Esophagus squamous epithelium (tissue), 5 donors: ENCODE data around the gene DYRK1A. TPM values are rescaled to one million over a fixed set of nuclear protein-coding genes. Genes with fewer than 3 reads are reported as not detected.

Experiments used
- DNase-seq: peaks from one replicate; lab custom pipeline; 2025; lab: John Stamatoyannopoulos, UW
- H3K27ac ChIP-seq, 4 donors: fragments of 200-600 bp; sonication (generic); one replicate each; pipeline ENCODE4 v1.5.1; 2016 to 2019; ENCODE audit warnings: mild to moderate bottlenecking in 1 of 4
- H3K27me3 ChIP-seq, 4 donors: fragments of 200-600 bp; sonication (generic); 1 replicate in 3 of 4; 2 replicates in 1 of 4; pipeline versions ENCODE4 v1.5.1 to v1.6.0; 2017 to 2021; ENCODE audit warnings: antibody characterized with exemption in 1 of 4
- H3K36me3 ChIP-seq, 3 donors: fragments of 200-600 bp; sonication (generic); one replicate each; pipeline ENCODE4 v1.5.1; 2016 to 2019
- H3K4me1 ChIP-seq, 3 donors: fragments of 200-600 bp; sonication (generic); one replicate each; pipeline ENCODE4 v1.5.1; 2017 to 2019
- H3K4me3 ChIP-seq, 4 donors: fragments of 200-600 bp; sonication (generic); 1 replicate in 3 of 4; 2 replicates in 1 of 4; pipeline ENCODE4 v1.5.1; 2016 to 2019; ENCODE audit warnings: mild to moderate bottlenecking in 2 of 4, moderate library complexity in 1 of 4
- H3K9me3 ChIP-seq, 3 donors: fragments of 200-600 bp; sonication (generic); one replicate each; pipeline ENCODE4 v1.5.1; 2016 to 2019
- CTCF ChIP-seq, 6 experiments: fragments of 450-650 bp in 4 of 6; fragments of 200-600 bp in 2 of 6; sonication (generic) in 2 of 6; IDR thresholded peaks; one replicate each; pipeline ENCODE4 v1.5.1; 2016 to 2019; ENCODE audit warnings: antibody characterized with exemption in 6 of 6, mild to moderate bottlenecking in 4 of 6, moderate library complexity in 4 of 6
- POLR2A ChIP-seq, 4 donors: fragments of 450-650 bp; IDR thresholded peaks; one replicate each; pipeline ENCODE4 v1.6.1; 2017; ENCODE audit warnings: antibody characterized with exemption in 4 of 4, mild to moderate bottlenecking in 4 of 4, moderate library complexity in 3 of 4
- WGBS, 2 donors: methylation state at CpG; one replicate each; pipeline ENCODE4 v1.1.5; 2018; 5-methylcytosine and 5-hydroxymethylcytosine counted together
- intact Hi-C: fragments of 100-400 bp; cut with DNase I; formaldehyde crosslinking; loops from one replicate; pipeline ENCODE4 v1.15.0; 2022
- total RNA-seq, 4 donors: library from RNA; depleted of rRNA; stranded (reverse); fragments of >200 nt; gene quantifications; one replicate each; pipeline ENCODE4 v1.1.0, GENCODE V29; 2016
- donor health status: DM: yes; HTN: yes; CAD: no.

The DYRK1A gene
- total RNA-seq, 4 donors from 2014 or later, result 37.8 to 61.0 (median 45.4) TPM

- Histone ChIP-seq H3K4me3 (no peak overlapping the region), H3K9me3 (no peaks in the 10 kb centered on the region), H3K27me3 (no peaks in the 10 kb centered on the region), H3K4me1 (peaks cover 5 to 26% (median 6%) of the 10 kb centered on the region in 3 donors), H3K36me3 (peaks cover 0 to 37% (median 0%) of the 10 kb centered on the region in 3 donors), H3K27ac (no peak overlapping the region)
- no peak for DNase-seq
- TF ChIP-seq CTCF (IDR thresholded peaks at IDR 0.05) (no peak), POLR2A (IDR thresholded peaks at IDR 0.05) (no peak)
- intact Hi-C loops, result no loop called here
- WGBS, 2 donors, result 90 to 95% methylated on average over 2 of the region's 2 CpGs
Measured at GRCh38 chr21:37425684-37426083, 59.1 kb downstream of the DYRK1A start.

GRCh38 chr21:37427221-37427620 is 60.6 kb downstream of the DYRK1A start:
- Histone ChIP-seq H3K4me1 (peaks cover 12 to 38% (median 12%) of the 10 kb centered on the region in 3 donors), H3K27me3 (no peaks in the 10 kb centered on the region), H3K27ac (no peak overlapping the region), H3K36me3 (peaks cover 0 to 29% (median 0%) of the 10 kb centered on the region in 3 donors), H3K9me3 (no peaks in the 10 kb centered on the region), H3K4me3 (no peak overlapping the region)
- intact Hi-C loops, result no loop called here
- no peak for DNase-seq
- WGBS, 2 donors, result 75 to 77% methylated on average over 6 of the region's 6 CpGs
- no peak for TF ChIP-seq POLR2A (IDR thresholded peaks at IDR 0.05)
- no peak for TF ChIP-seq CTCF (IDR thresholded peaks at IDR 0.05)

- Histone ChIP-seq H3K9me3 (no peaks in the 10 kb centered on the region), H3K4me3 (no peak overlapping the region), H3K27me3 (no peaks in the 10 kb centered on the region), H3K4me1 (peaks cover 12 to 37% (median 12%) of the 10 kb centered on the region in 3 donors), H3K27ac (no peak overlapping the region), H3K36me3 (peaks cover 0 to 16% (median 0%) of the 10 kb centered on the region in 3 donors)
- TF ChIP-seq CTCF (IDR thresholded peaks at IDR 0.05) (no peak), POLR2A (IDR thresholded peaks at IDR 0.05) (no peak)
- 85 to 91% methylated on average over 7 of the region's 7 CpGs for WGBS, 2 donors
- intact Hi-C loops, result no loop called here
- DNase-seq, result no peak
Measured at GRCh38 chr21:37429356-37429755, 62.8 kb downstream of the DYRK1A start.

- Histone ChIP-seq H3K27ac (peak overlapping the region in 3 of 4 donors; percentile 43 to 71 (median 58)), H3K4me3 (no peak overlapping the region), H3K36me3 (peaks cover 0 to 16% (median 0%) of the 10 kb centered on the region in 3 donors), H3K27me3 (no peaks in the 10 kb centered on the region), H3K4me1 (peaks cover 14 to 40% (median 20%) of the 10 kb centered on the region in 3 donors), H3K9me3 (no peaks in the 10 kb centered on the region)
- no peak for DNase-seq
- intact Hi-C loops, result no loop called here
- WGBS, 2 donors, result 48 to 52% methylated on average over 6 of the region's 6 CpGs
- TF ChIP-seq CTCF (IDR thresholded peaks at IDR 0.05), result no peak
- TF ChIP-seq POLR2A (IDR thresholded peaks at IDR 0.05), result no peak
Measured at GRCh38 chr21:37430184-37430821, 63.7 kb downstream of the DYRK1A start.

GRCh38 chr21:37431243-37431642 is 64.7 kb downstream of the DYRK1A start:
- no peak for DNase-seq
- H3K27me3 ChIP-seq, result no peaks in the 10 kb centered on the region
- intact Hi-C loops, result no loop called here
- peak overlapping the region in 3 of 4 donors; percentile 43 to 71 (median 58) for H3K27ac ChIP-seq
- peaks cover 0 to 9% (median 0%) of the 10 kb centered on the region in 3 donors for H3K36me3 ChIP-seq
- H3K9me3 ChIP-seq, result no peaks in the 10 kb centered on the region
- peaks cover 22 to 49% (median 25%) of the 10 kb centered on the region in 3 donors for H3K4me1 ChIP-seq
- WGBS, 2 donors, result 84 to 85% methylated on average over 4 of the region's 4 CpGs
- no peak for TF ChIP-seq POLR2A (IDR thresholded peaks at IDR 0.05)
- no peak for TF ChIP-seq CTCF (IDR thresholded peaks at IDR 0.05)
- H3K4me3 ChIP-seq, result no peak overlapping the region
